ENCODE measurements around the gene DAZAP1. TPM values are rescaled to one million over a fixed set of nuclear protein-coding genes. Genes with fewer than 3 reads are reported as not detected.

The DAZAP1 gene
- total RNA-seq, 8 experiments from 2014 or later, result 32.3 to 129 (median 46.7) TPM

DNA sequence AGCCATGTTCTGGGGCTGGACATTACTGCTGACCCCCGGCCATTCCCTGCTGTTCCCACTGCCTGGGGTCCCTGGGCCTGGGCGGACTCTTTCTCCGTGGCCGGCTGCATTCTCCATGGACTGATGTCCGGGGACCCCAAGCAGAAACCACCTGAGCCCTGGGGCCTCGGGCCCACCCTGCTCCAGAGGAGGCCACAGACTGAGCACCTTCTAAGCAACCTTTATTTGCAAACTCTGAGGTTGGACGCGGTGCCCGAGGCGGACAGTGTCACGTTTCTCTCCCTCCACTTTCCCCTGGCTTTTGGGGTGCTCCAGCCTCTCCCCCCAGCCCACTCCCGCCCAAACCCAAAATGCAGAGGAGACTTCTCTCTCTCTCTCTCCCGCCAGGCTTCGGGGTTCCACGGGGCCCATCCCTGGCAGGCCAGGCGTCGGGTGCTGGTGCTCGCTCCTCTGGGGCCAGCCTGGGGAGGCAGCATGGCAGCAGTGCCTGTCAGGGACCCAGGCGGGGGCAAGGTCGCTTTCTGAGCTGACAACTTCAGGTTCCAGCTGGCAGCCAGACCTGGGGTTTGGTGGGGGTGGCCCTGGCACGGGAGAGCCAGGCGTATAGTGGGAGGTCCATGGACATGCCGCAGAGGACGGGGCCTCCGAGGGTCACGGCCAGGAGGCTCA, 74.0 kb downstream of the DAZAP1 start:
- peaks cover 5 to 10% of the 10 kb centered on the region in 2 donors for H3K4me1 ChIP-seq (replicated peaks in 1 of 2)
- in situ Hi-C loops (cut with MboI; ENCODE audit: low pct_unique_long_range_greater_than_20kb in 2 of 9, low sequenced_read_pairs in 9 of 9, unreplicated experiment in 9 of 9), result no loop called here
- ATAC-seq (replicated peaks in 6 of 8), result no peak
- no peak overlapping the region for H3K4me3 ChIP-seq
- H3K27ac ChIP-seq, result no peak overlapping the region
- WGBS, 10 experiments, result 60 to 100% (median 79%) methylated on average over 1 to 10 of the region's 26 CpGs; no CpG with 5 or more reads in 4 of the 10 experiments

DNA sequence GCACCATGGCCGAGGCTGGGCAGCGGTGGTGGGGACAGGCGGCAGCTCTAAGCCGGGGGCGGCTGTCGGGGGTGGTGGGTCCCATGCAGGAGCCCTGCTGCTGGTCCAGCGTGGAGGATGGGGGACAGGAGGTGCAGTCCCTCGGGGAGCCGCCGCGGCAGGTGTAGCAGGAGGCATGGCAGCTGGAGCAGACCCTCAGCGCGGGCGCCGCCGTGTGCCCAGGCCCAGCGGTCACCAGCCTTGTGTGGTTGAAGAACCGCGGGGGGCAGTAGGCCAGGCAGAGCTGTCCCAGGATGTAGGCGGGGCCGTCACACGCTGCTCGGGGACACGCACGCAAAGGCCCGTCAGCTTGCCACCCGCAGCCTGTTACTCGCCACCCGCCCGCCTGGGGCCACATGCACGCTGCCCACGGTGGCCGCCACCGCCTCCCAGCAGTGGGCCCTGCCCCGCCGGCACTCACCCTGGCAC, 74.5 kb downstream of the DAZAP1 start:
- WGBS, 10 experiments, result 68% methylated on average over 5 of the region's 36 CpGs; no CpG with 5 or more reads in 9 of the 10 experiments
- ATAC-seq (replicated peaks in 6 of 8), result no peak
- H3K4me1 ChIP-seq (replicated peaks in 1 of 2), result peaks cover 5 to 10% of the 10 kb centered on the region in 2 donors
- H3K27ac ChIP-seq, result no peak overlapping the region
- in situ Hi-C loops (cut with MboI; ENCODE audit: low pct_unique_long_range_greater_than_20kb in 2 of 9, low sequenced_read_pairs in 9 of 9, unreplicated experiment in 9 of 9), result no loop called here
- H3K4me3 ChIP-seq, result no peak overlapping the region

- in situ Hi-C loops (cut with MboI; ENCODE audit: low pct_unique_long_range_greater_than_20kb in 2 of 9, low sequenced_read_pairs in 9 of 9, unreplicated experiment in 9 of 9), result no loop called here
- peaks cover 5 to 10% of the 10 kb centered on the region in 2 donors for H3K4me1 ChIP-seq (replicated peaks in 1 of 2)
- no peak overlapping the region for H3K4me3 ChIP-seq
- ATAC-seq (replicated peaks in 6 of 8), result no peak
- no peak overlapping the region for H3K27ac ChIP-seq
- WGBS, 10 experiments, result 50 to 87% (median 85%) methylated on average over 2 to 11 of the region's 37 CpGs; no CpG with 5 or more reads in 6 of the 10 experiments
Measured at GRCh38 chr19:1482361-1483130, 75.2 kb downstream of the DAZAP1 start.

DNA sequence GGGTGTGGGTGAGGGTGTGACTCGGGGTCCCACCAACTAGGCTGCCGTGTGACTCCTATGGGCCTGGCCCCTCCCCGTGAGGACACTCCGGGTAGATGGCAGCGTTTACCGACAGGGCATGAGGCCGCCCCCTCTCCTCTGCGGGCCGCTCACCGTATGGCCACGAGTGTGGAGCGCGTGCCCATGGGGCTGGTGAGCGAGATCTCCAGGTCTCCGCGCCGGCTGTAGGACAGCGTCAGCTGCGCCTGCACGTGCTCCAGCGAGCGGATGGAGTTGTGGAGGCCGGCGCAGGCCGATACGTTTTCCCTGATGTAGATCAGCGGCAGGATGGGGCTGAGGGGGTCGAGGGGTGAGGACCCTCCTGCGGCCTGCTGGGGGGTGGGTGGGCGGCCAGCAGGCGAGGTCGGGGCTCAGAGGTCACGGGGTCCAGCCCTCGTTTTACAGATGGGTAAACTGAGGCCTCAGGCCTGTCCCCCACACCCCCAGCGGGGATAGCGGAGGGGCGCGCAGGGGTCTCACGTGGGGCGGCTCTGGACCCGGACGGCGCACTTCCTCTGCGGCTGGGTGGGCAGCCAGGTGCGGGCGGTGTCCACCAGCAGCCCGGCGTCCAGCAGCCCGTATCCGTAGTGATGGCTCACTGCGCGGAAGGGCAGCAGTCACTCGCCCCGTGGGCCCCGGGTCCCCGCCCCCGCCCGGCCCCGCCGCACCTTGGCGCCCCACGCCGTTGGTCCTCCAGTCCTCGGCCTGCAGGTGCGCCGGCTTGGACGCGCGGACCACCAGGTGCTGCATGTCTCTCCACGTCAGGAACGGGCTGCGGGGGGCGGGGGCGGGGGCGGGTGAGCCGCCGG, 76.0 kb downstream of the DAZAP1 start:
- ATAC-seq (replicated peaks in 6 of 8), result no peak
- Histone ChIP-seq H3K4me1 (replicated peaks in 1 of 2) (peaks cover 2 to 4% of the 10 kb centered on the region in 2 donors), H3K4me3 (no peak overlapping the region), H3K27ac (no peak overlapping the region)
- in situ Hi-C loops (cut with MboI; ENCODE audit: low pct_unique_long_range_greater_than_20kb in 2 of 9, low sequenced_read_pairs in 9 of 9, unreplicated experiment in 9 of 9), result no loop called here
- WGBS, 10 experiments, result no CpG with 5 or more reads among the region's 77 CpGs

GRCh38 chr19:1483979-1484428, 76.6 kb downstream of the DAZAP1 start:
- H3K27ac ChIP-seq, result no peak overlapping the region
- no peak for ATAC-seq (replicated peaks in 6 of 8)
- H3K4me1 ChIP-seq (replicated peaks in 1 of 2), result peaks cover 2 to 4% of the 10 kb centered on the region in 2 donors
- in situ Hi-C loops (cut with MboI; ENCODE audit: low pct_unique_long_range_greater_than_20kb in 2 of 9, low sequenced_read_pairs in 9 of 9, unreplicated experiment in 9 of 9), result no loop called here
- H3K4me3 ChIP-seq, result no peak overlapping the region
- WGBS, 10 experiments, result 60 to 96% (median 88%) methylated on average over 1 to 5 of the region's 23 CpGs; no CpG with 5 or more reads in 7 of the 10 experiments

Other genes starting within 250 kb of the DAZAP1 start
- gene SBNO2, start 233.3 kb upstream of the DAZAP1 start, total RNA-seq, result 10 to 100 TPM in 6 of 8 experiments, 1 to 10 TPM in 2; 5.6 to 54.9 (median 22.5) TPM
- gene STK11, start 201.8 kb upstream of the DAZAP1 start, total RNA-seq, result 10 to 100 TPM; 30.1 to 61.1 (median 36.6) TPM
- gene CBARP, start 169.6 kb upstream of the DAZAP1 start, total RNA-seq, result 10 to 100 TPM in 3 of 8 experiments, 1 to 10 TPM in 5; 1.2 to 18.0 (median 8.5) TPM
- gene ATP5F1D, start 165.8 kb upstream of the DAZAP1 start, total RNA-seq, result 100 to 1,000 TPM in 3 of 8 experiments, 10 to 100 TPM in 5; 72.1 to 359 (median 83.5) TPM
- 10 to 100 TPM; 15.0 to 78.9 (median 35.1) TPM for gene MIDN, start 159.0 kb upstream of the DAZAP1 start, total RNA-seq
- gene CIRBP, start 138.3 kb upstream of the DAZAP1 start, total RNA-seq, result 1,000 to 10,000 TPM in 2 of 8 experiments, 100 to 1,000 TPM in 6; 354 to 1,038 (median 830) TPM
- 10 to 100 TPM; 14.2 to 88.9 (median 25.3) TPM for gene FAM174C, start 132.1 kb upstream of the DAZAP1 start, total RNA-seq
- gene EFNA2, start 121.7 kb upstream of the DAZAP1 start, total RNA-seq, result 1 to 10 TPM in 5 of 8 experiments, not detected in 3; 2.4 to 9.2 (median 4.5) TPM
- 100 to 1,000 TPM in 1 of 8 experiments, 10 to 100 TPM in 7; 82.8 to 117 (median 89.1) TPM for gene NDUFS7, start 23.7 kb upstream of the DAZAP1 start, total RNA-seq
- gene GAMT, start 6.0 kb upstream of the DAZAP1 start, total RNA-seq, result 10 to 100 TPM; 18.6 to 38.9 (median 27.6) TPM
- gene RPS15, start 30.8 kb downstream of the DAZAP1 start, total RNA-seq, result 1,000 to 10,000 TPM; 1,397 to 2,339 (median 1,906) TPM
- gene APC2, start 42.5 kb downstream of the DAZAP1 start, total RNA-seq, result 10 to 100 TPM in 5 of 8 experiments, 1 to 10 TPM in 1, under 1 TPM in 2; 0.31 to 52.0 (median 31.9) TPM
- gene C19orf25, start 71.6 kb downstream of the DAZAP1 start, total RNA-seq, result 10 to 100 TPM; 27.2 to 34.3 (median 32.7) TPM
- 1 to 10 TPM; 1.9 to 5.6 (median 4.4) TPM for gene PCSK4, start 82.8 kb downstream of the DAZAP1 start, total RNA-seq
- gene REEP6, start 83.6 kb downstream of the DAZAP1 start, total RNA-seq, result 10 to 100 TPM in 1 of 8 experiments, 1 to 10 TPM in 7; 3.2 to 16.8 (median 5.7) TPM
- 1 to 10 TPM in 4 of 8 experiments, under 1 TPM in 3, not detected in 1; 0.09 to 8.2 (median 1.5) TPM for gene ADAMTSL5, start 105.4 kb downstream of the DAZAP1 start, total RNA-seq
- under 1 TPM in 6 of 8 experiments, not detected in 2; 0.27 to 0.45 (median 0.29) TPM for gene PLK5, start 116.5 kb downstream of the DAZAP1 start, total RNA-seq
- 10 to 100 TPM in 6 of 8 experiments, 1 to 10 TPM in 2; 3.2 to 46.9 (median 18.1) TPM for gene MEX3D, start 160.7 kb downstream of the DAZAP1 start, total RNA-seq
- gene MBD3, start 185.3 kb downstream of the DAZAP1 start, total RNA-seq, result 100 to 1,000 TPM in 2 of 8 experiments, 10 to 100 TPM in 6; 37.0 to 114 (median 54.7) TPM
- gene UQCR11, start 197.9 kb downstream of the DAZAP1 start, total RNA-seq, result 100 to 1,000 TPM in 7 of 8 experiments, 10 to 100 TPM in 1; 92.4 to 219 (median 112) TPM
- 100 to 1,000 TPM in 1 of 8 experiments, 10 to 100 TPM in 7; 25.2 to 106 (median 44.9) TPM for gene TCF3, start 245.0 kb downstream of the DAZAP1 start, total RNA-seq